HCT116 (cell line): ENCODE data around the gene NUP133.

Experiments
- FOSL1 ChIP-seq: IDR thresholded peaks from 2 replicates; pipeline ENCODE4 v1.6.1; 2012; ENCODE audit warnings: low read depth
- POLR2A ChIP-seq: IDR thresholded peaks from 2 replicates; pipeline ENCODE4 v1.7.0; 2011; ENCODE audit warnings: borderline replicate concordance; ENCODE audit not compliant: insufficient read depth, insufficient read length; ENCODE audit errors: extremely low read depth
- POLR2AphosphoS5 ChIP-seq: IDR thresholded peaks from 2 replicates; pipeline ENCODE4 v1.6.1; 2011; ENCODE audit warnings: mild to moderate bottlenecking, low read depth, low read length, moderate library complexity
- RAD21 ChIP-seq: IDR thresholded peaks from 2 replicates; pipeline ENCODE4 v1.6.1; 2012; ENCODE audit warnings: low read depth, mild to moderate bottlenecking
- ZNF274 ChIP-seq: fragments of 200-500 bp; sonication (Bioruptor generic); IDR thresholded peaks from 2 replicates; pipeline ENCODE4 v1.6.1; 2014; ENCODE audit warnings: mild to moderate bottlenecking, low read depth, low read length, inconsistent platforms
- TF ChIP-seq, protein P1 (sequence below), 3 experiments: fragments of 200-600 bp in 1 of 3; sonication (generic) in 1 of 3; IDR thresholded peaks in 2 of 3; conservative IDR thresholded peaks in 1 of 3; 2 replicates each; pipeline ENCODE4 v1.5.1; 2012 to 2017; ENCODE audit warnings: low read depth in 2 of 3, low read length in 2 of 3, antibody characterized with exemption in 1 of 3, borderline replicate concordance in 1 of 3, control low read depth in 1 of 3, mild to moderate bottlenecking in 1 of 3, mixed read lengths in 1 of 3, mixed run types in 1 of 3, moderate library complexity in 1 of 3; ENCODE audit not compliant: insufficient read depth in 1 of 3

DNA sequence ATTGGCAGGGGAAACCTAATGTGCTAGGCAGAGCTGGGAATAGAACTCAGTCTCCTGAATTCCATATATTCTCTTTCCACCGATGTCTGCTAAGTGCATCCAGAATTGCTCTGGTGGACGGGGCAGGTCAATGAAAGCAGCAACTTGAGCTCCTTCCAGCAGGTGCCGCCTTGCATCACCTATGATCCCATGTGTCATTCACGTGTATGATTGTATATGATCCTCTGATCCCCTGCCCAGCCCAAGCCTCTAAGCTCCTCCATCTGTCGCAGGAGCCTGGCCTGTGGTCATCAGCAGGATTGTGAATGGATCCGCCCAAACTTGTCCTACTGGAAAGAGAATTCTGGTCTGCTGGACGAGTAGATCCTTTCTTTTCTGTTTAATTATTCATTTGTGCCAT lies 87.4 kb downstream of the NUP133 start:
- TF ChIP-seq, protein P1, sequence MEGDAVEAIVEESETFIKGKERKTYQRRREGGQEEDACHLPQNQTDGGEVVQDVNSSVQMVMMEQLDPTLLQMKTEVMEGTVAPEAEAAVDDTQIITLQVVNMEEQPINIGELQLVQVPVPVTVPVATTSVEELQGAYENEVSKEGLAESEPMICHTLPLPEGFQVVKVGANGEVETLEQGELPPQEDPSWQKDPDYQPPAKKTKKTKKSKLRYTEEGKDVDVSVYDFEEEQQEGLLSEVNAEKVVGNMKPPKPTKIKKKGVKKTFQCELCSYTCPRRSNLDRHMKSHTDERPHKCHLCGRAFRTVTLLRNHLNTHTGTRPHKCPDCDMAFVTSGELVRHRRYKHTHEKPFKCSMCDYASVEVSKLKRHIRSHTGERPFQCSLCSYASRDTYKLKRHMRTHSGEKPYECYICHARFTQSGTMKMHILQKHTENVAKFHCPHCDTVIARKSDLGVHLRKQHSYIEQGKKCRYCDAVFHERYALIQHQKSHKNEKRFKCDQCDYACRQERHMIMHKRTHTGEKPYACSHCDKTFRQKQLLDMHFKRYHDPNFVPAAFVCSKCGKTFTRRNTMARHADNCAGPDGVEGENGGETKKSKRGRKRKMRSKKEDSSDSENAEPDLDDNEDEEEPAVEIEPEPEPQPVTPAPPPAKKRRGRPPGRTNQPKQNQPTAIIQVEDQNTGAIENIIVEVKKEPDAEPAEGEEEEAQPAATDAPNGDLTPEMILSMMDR (IDR thresholded peaks at IDR 0.05 in 2 of 3, conservative IDR thresholded peaks at IDR 0.05 in 1 of 3; ENCODE audit: borderline replicate concordance in 1 of 3, insufficient read depth in 1 of 3, low read depth in 2 of 3, low read length in 2 of 3), result peak; percentile 18 to 34 (median 22); a peak in 3 of 6 replicates
- TF ChIP-seq POLR2A (no peak), POLR2AphosphoS5 (no peak), FOSL1 (no peak), ZNF274 (no peak), RAD21 (peak; percentile 45)
